ENCODE data around the gene TRIM67.

TRIM67 gene

GRCh38 chr1:231264642-231265041 lies 102.8 kb downstream of the TRIM67 start:
- H3K9ac ChIP-seq = no peak overlapping the region
- H3K4me3 ChIP-seq (IDR thresholded peaks at IDR 0.05; ENCODE audit: insufficient read depth, low read depth, low read length) = no peak overlapping the region
- no peaks in the 10 kb centered on the region for H3K4me1 ChIP-seq (ENCODE audit: low read depth, poor library complexity, severe bottlenecking)
- H3K36me3 ChIP-seq (ENCODE audit: insufficient read depth) = peaks cover 3% of the 10 kb centered on the region; the same call in 1 of the 2 replicates
- H2AFZ ChIP-seq (ENCODE audit: low read depth) = no peak overlapping the region
- no peak for TF ChIP-seq CTCF (conservative IDR thresholded peaks at IDR 0.05; ENCODE audit: low read depth, low read length)
- H3K27me3 ChIP-seq (ENCODE audit: insufficient read depth, low read depth) = no peaks in the 10 kb centered on the region
- H3K4me2 ChIP-seq = no peak overlapping the region
- H4K20me1 ChIP-seq (ENCODE audit: insufficient read depth) = no peaks in the 10 kb centered on the region
- no peaks in the 10 kb centered on the region for H3K79me2 ChIP-seq (ENCODE audit: insufficient read depth, low read depth)
- no peak overlapping the region for H3K27ac ChIP-seq

DNA sequence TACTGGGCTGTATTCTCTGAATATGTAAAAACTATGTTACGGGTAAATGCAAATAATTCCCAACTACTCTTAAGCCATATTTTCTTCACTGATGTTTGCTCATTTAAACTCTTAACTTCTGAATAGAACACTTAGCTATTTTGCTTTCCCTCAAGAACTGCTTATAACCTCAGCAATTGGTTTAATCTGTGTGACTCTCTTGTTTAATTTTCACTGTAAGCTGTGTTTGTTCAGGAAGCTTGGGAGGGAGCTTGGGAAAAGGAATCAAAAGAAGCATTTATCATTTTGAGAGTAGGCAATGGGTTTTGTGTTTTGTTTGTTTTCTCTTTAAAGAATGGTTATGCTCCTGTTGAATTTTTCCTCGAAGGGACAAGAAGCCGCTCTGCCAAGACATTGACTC lies 103.5 kb downstream of the TRIM67 start:
- H3K79me2 ChIP-seq (ENCODE audit: insufficient read depth, low read depth) = no peaks in the 10 kb centered on the region
- no peak for TF ChIP-seq CTCF (conservative IDR thresholded peaks at IDR 0.05; ENCODE audit: low read depth, low read length)
- H3K4me2 ChIP-seq = no peak overlapping the region
- no peak overlapping the region for H2AFZ ChIP-seq (ENCODE audit: low read depth)
- H4K20me1 ChIP-seq (ENCODE audit: insufficient read depth) = no peaks in the 10 kb centered on the region
- peaks cover 3% of the 10 kb centered on the region; the same call in 1 of the 2 replicates for H3K36me3 ChIP-seq (ENCODE audit: insufficient read depth)
- H3K9ac ChIP-seq = no peak overlapping the region
- no peaks in the 10 kb centered on the region for H3K27me3 ChIP-seq (ENCODE audit: insufficient read depth, low read depth)
- no peak overlapping the region for H3K27ac ChIP-seq
- no peaks in the 10 kb centered on the region for H3K4me1 ChIP-seq (ENCODE audit: low read depth, poor library complexity, severe bottlenecking)
- no peak overlapping the region for H3K4me3 ChIP-seq (IDR thresholded peaks at IDR 0.05; ENCODE audit: insufficient read depth, low read depth, low read length)

GRCh38 chr1:231266811-231267322 lies 105.0 kb downstream of the TRIM67 start:
- no peaks in the 10 kb centered on the region for H3K79me2 ChIP-seq (ENCODE audit: insufficient read depth, low read depth)
- no peaks in the 10 kb centered on the region for H4K20me1 ChIP-seq (ENCODE audit: insufficient read depth)
- no peak overlapping the region for H2AFZ ChIP-seq (ENCODE audit: low read depth)
- H3K27ac ChIP-seq = no peak overlapping the region
- peaks cover 3% of the 10 kb centered on the region; the same call in 1 of the 2 replicates for H3K36me3 ChIP-seq (ENCODE audit: insufficient read depth)
- no peak for TF ChIP-seq CTCF (conservative IDR thresholded peaks at IDR 0.05; ENCODE audit: low read depth, low read length)
- H3K4me3 ChIP-seq (IDR thresholded peaks at IDR 0.05; ENCODE audit: insufficient read depth, low read depth, low read length) = no peak overlapping the region
- H3K9ac ChIP-seq = no peak overlapping the region
- no peaks in the 10 kb centered on the region for H3K27me3 ChIP-seq (ENCODE audit: insufficient read depth, low read depth)
- H3K4me2 ChIP-seq = no peak overlapping the region
- no peaks in the 10 kb centered on the region for H3K4me1 ChIP-seq (ENCODE audit: low read depth, poor library complexity, severe bottlenecking)
